ENCODE data around the gene NOP56.
"Not testable (repeated sequence)": the region's sequence is repeated elsewhere in the genome, so short reads cannot be mapped to it uniquely, and the experiment has no call there.

NOP56 gene

GRCh38 chr20:2687514-2687913 lies 35.1 kb downstream of the NOP56 start:
- DNase-seq: no peak

DNA sequence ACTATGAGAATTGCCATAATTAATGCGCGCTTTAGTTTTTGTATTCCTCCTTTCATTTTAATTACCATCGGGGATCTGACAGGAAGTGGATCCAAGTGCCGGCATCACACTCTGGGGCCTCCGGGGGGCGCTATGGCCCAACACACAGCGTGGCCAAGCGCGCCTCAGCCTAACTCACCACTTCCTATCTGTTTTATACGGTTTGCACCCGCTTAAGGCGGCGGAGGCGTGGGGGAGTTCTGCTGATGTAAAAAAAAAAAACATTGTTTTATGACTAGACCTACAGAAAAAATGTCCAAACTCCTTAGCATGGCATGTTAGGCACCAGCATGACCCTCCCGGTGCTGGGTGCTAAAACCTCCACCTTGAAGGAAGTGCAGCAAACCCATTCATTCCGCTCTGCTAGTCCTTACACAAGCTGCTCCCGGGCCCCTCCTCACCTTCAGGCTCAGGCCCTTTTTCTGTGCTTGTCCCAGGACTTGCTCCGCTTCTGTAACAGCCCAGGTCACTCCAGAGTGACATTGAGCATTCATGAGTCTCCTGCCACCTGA lies 35.7 kb downstream of the NOP56 start:
- peak; percentile 91 for DNase-seq

DNA sequence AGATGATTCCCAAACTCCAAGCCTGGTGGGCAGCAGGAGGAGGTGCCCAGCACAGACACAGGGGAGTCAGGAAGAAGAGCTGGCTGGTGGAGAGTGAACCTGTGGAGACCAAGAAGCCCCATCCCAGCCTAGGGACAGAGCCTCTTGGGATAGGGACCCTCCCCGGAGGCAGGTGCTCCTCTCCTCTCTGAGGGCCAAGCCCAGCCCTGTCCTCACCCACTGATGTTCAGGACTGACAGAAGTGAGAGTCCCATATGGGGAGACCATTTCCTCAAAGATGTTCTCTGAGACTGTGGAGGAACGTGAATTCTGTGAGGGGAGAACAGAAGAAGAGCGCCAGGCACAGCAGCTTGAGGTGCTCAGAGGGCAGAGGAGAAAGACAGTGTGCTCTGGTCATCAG lies 37.8 kb downstream of the NOP56 start:
- DNase-seq: no peak

- DNase-seq: no peak
Measured at GRCh38 chr20:2690718-2691117, 38.3 kb downstream of the NOP56 start.

- no peak for DNase-seq
Measured at GRCh38 chr20:2691127-2691526, 38.7 kb downstream of the NOP56 start.

GRCh38 chr20:2691663-2692035 lies 39.2 kb downstream of the NOP56 start:
- no peak for DNase-seq

GRCh38 chr20:2692036-2692885 lies 39.8 kb downstream of the NOP56 start, which contains the start of gene EBF4:
Gene EBF4, plus strand, starts transcription at chr20:2692780. Its CDS starts 866 bp downstream, at chr20:2693646.
- DNase-seq: no peak

DNA sequence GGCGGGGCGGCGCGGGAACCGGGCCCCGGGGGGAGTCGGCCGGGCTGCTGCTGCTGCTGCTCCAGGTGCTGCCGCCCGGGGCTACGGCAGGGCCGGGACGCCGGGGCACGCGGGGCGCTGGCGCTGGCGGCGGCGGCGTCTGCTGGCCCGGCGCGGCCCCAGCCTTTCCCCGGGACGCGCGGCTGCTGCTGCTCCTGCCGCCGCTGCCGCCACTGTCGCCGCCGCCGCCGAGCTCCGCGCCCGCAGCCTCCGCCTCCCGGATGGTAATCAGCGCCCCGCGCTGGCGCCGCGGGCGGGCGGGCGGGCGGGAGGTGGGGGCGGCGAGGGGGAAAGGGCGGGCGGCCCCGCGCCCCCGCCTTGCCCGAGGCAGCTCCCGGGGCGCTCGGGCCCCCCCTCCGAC lies 40.5 kb downstream of the NOP56 start:
- DNase-seq: no peak

DNA sequence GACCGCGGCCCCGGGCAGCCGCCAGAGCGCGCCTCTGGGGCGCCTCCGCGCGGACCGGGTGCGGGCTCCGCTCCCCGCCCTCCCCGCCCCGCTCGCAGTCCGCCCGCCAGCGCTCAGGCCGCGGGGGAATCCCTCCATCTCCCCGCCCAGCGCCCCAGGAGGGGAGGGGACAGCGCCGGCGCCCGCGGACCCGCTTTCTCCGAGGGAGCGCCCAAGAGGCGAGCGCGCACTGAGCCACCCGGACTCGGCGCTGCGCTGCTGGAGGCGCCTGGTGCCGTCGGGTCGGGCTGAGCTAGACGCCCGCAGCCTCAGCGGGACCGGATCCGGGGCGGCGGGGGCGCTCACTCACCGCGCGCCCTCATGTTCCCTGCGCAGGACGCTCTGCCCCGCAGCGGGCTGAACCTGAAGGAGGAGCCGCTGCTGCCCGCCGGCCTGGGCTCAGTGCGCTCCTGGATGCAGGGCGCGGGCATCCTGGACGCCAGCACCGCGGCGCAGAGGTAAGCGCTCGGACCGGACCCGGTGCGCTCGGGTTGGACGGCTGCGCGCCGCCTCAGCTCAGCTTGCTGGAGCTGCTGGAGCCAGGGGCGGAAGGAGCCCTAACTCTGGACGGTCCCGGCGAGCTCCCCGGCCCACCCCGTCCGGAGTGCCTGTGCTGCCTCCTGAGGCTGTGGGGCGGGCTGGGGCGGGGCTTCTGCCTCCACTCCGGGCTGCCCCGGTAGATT lies 41.0 kb downstream of the NOP56 start:
- no peak for DNase-seq

DNA sequence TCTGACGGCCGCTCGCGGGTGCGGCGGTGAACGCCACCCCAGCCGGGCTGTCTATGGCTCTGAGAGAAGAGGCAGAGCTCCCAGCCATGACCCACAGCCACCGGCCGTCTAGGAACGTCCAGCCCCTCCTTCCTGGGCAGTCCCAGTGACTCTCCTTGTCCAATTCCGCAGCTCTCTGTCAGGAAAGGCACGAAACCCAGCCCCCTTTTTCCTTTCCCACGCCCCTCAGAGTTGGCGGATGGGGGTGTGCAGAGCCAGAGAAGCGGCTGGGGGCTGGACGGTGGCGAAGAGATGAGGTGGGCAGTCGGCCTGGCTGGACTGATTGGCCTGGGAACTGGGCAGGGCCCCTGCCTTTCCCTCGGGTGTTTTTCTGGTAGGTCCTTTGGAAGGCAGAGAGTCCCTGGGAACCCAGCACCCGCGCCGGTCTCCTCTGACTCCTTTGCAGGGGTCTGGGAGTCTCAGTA lies 41.6 kb downstream of the NOP56 start:
- DNase-seq: no peak

GRCh38 chr20:2694519-2694918 lies 42.1 kb downstream of the NOP56 start:
- DNase-seq: no peak

- DNase-seq: no peak
Measured at GRCh38 chr20:2695206-2695983, 43.0 kb downstream of the NOP56 start.

DNA sequence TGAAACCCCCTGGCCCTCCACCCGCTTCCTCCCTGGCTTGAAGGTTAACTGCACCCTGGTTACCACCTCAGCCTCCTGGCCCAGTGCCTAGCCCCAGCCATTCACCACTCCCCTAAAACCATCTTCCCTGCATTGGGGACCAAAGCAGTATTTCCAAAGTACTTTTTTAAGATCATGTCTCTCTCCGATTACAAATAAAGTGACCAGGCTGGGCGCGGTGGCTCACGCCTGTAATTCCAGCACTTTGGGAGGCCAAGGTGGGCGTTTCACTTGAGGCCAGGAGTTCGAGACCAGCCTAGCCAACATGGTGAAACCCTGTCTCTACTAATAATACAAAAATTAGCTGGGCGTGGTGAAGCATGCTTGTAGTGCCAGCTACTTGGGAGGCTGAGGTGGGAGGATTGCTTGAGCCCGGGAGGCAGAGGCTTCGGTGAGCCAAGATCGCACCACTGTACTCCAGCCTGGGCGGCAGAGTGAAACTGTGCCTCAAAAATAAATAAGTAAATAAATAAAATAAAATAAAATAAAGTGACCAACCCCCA lies 43.6 kb downstream of the NOP56 start:
- DNase-seq: not testable (repeated sequence)

DNA sequence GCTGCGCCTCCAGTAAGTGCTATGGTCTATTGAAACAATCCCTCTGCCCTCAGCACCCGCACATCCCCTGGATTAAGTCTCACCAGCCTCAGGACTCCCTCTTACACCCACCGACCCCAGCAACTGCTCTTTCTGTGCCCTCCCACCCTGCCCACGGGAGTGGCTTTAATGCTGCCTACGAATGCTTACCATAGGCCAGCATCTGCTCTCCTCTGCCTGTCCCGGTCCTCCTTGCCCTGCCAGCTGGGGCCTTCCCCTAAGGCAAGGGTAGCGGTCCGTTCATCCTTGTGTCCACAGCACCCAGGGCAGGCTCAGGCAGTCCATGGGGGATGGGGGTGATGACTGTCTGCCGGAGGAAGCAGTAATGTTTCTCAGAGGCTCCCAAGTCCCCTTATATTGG lies 44.2 kb downstream of the NOP56 start:
- no peak for DNase-seq

- DNase-seq: no peak
Measured at GRCh38 chr20:2697768-2698167, 45.3 kb downstream of the NOP56 start.

- no peak for DNase-seq
Measured at GRCh38 chr20:2698186-2698817, 45.9 kb downstream of the NOP56 start.

- DNase-seq: no peak
Measured at GRCh38 chr20:2698912-2699311, 46.5 kb downstream of the NOP56 start.

- no peak for DNase-seq
Measured at GRCh38 chr20:2699775-2700413, 47.5 kb downstream of the NOP56 start.

GRCh38 chr20:2700913-2701620 lies 48.6 kb downstream of the NOP56 start:
- no peak for DNase-seq

DNA sequence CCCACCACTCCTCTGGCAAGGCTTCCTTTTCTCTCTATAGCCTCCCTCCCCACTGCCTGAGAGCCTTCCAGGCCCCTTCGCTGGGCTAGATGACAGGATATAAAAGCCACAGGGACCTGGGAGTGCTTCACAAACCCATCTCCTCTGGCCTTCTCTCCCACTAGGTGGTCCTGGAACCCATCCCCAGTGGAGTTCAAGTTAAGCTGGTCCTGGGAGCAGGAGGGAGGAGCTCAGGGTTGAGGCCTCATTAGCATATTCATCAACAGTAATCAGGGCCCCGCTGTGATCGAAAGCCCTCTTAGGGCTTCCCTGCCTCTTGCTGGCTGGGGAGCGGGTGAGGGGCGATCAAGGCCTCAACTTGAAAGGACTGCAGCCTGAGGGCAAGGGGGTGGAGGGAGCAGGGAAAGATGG lies 49.2 kb downstream of the NOP56 start:
- DNase-seq: no peak

Data from hematopoietic multipotent progenitor cell treated with erythropoietin and hydrocortisone succinate and interleukin-3 and kit ligand, for 6 days (in vitro differentiated cells).